CD4-positive, alpha-beta T cell (primary cell): ENCODE measurements around the gene SACM1L. TPM values are rescaled to one million over a fixed set of nuclear protein-coding genes. Genes with fewer than 3 reads are reported as not detected.
A peak's percentile ranks its signal among the peaks of the same experiment; 100 is the strongest.

Experiments
- ATAC-seq: fragments of 200-7000 bp; cut with Tn5 transposase; one replicate; pipeline ENCODE4 v1.10.0; 2022; ENCODE audit warnings: mild to moderate bottlenecking; ENCODE audit not compliant: poor library complexity
- CTCF ChIA-PET: fragments of 350-600 bp; sonication (Branson Sonifier 250); formaldehyde crosslinking; loops from one replicate; lab custom pipeline; 2021; ENCODE audit warnings: antibody characterized with exemption, inconsistent platforms; lab: Charles Lee
- POLR2A ChIA-PET: fragments of 350-600 bp; sonication (Branson Sonifier 250); formaldehyde crosslinking; loops from one replicate; lab custom pipeline; 2021; ENCODE audit warnings: antibody characterized with exemption, inconsistent platforms; lab: Charles Lee
- DNase-seq, 14 experiments: peaks; one replicate each; pipeline ENCODE4 v3.0.0-alpha.2; 2013 to 2020; ENCODE audit warnings: mixed read lengths in 2 of 14
- H3K27ac ChIP-seq, 2 donors: one replicate each; pipeline versions ENCODE4 v1.5.1 to v1.7.0; 2013; ENCODE audit warnings: low read length in 2 of 2, low read depth in 1 of 2, mild to moderate bottlenecking in 1 of 2
- H3K27me3 ChIP-seq, 2 experiments: 1 replicate in 1 of 2; 2 replicates in 1 of 2; pipeline versions ENCODE4 v1.6.1 to v1.7.0; 2013; ENCODE audit warnings: low read length in 2 of 2, control low read depth in 1 of 2, mild to moderate bottlenecking in 1 of 2, moderate library complexity in 1 of 2; ENCODE audit not compliant: insufficient read depth in 2 of 2, control insufficient read depth in 1 of 2
- H3K36me3 ChIP-seq: one replicate; pipeline ENCODE4 v1.6.1; 2013; ENCODE audit warnings: low read length, control low read depth; ENCODE audit not compliant: insufficient read depth
- H3K4me1 ChIP-seq: one replicate; pipeline ENCODE4 v1.6.1; 2013; ENCODE audit warnings: low read length, control low read depth; ENCODE audit not compliant: insufficient read depth
- H3K4me3 ChIP-seq: one replicate; pipeline ENCODE4 v1.5.1; 2013; ENCODE audit warnings: mild to moderate bottlenecking, low read length, moderate library complexity
- H3K9me3 ChIP-seq, 2 experiments: 1 replicate in 1 of 2; 2 replicates in 1 of 2; pipeline versions ENCODE4 v1.6.1 to v1.7.0; 2013; ENCODE audit warnings: low read length in 2 of 2, mild to moderate bottlenecking in 2 of 2, control low read depth in 1 of 2, moderate library complexity in 1 of 2; ENCODE audit not compliant: control insufficient read depth in 1 of 2, insufficient read depth in 1 of 2
- H3K27ac Mint-ChIP-seq: one replicate; pipeline ENCODE4 v1.8.0; 2020; ENCODE audit warnings: mixed read lengths
- H3K27me3 Mint-ChIP-seq: one replicate; pipeline ENCODE4 v1.8.0; 2021; ENCODE audit warnings: mixed read lengths
- H3K36me3 Mint-ChIP-seq: one replicate; pipeline ENCODE4 v1.8.0; 2021; ENCODE audit warnings: low read depth, mixed read lengths
- H3K4me1 Mint-ChIP-seq: one replicate; pipeline ENCODE4 v1.8.0; 2021; ENCODE audit warnings: low read depth, mixed read lengths
- H3K4me3 Mint-ChIP-seq: one replicate; pipeline ENCODE4 v1.8.0; 2020; ENCODE audit warnings: mild to moderate bottlenecking, mixed read lengths
- H3K9me3 Mint-ChIP-seq: one replicate; pipeline ENCODE4 v1.8.0; 2020; ENCODE audit warnings: mixed read lengths
- intact Hi-C, 2 experiments: fragments of 100-400 bp; cut with DNase I in 1 of 2; cut with micrococcal nuclease in 1 of 2; formaldehyde crosslinking; loops; one replicate each; pipeline versions ENCODE4 v1.15.1 to v1.9.0; 2023 to 2025; cut with DNase I, micrococcal nuclease
- total RNA-seq, 174 experiments: library from RNA in 2 of 174; stranded (reverse) in 2 of 174; gene quantifications; one replicate each; pipeline ENCODE4 v1.2.3 and lab custom pipeline; 2021 to 2026
- TF ChIP-seq, protein P1 (sequence below): fragments of 200-600 bp; IDR thresholded peaks from one replicate; pipeline ENCODE4 v1.8.0; 2022; ENCODE audit warnings: antibody characterized with exemption, mild to moderate bottlenecking

The SACM1L gene
- total RNA-seq, 2 experiments from 2014 or later: 41.9 to 44.3 TPM

GRCh38 chr3:45655906-45656305 lies 33.3 kb upstream of the SACM1L start:
- peaks cover 9% of the 10 kb centered on the region for H3K36me3 Mint-ChIP-seq
- intact Hi-C loops: loop anchor here (1.0 to 5.0 kb wide), 6 partner anchors 63 to 619 kb away; no protein-coding TSS in a partner anchor
- ATAC-seq (no peak), DNase-seq (no peak)
- H3K27ac Mint-ChIP-seq: no peak overlapping the region
- H3K4me1 Mint-ChIP-seq: peaks cover 17% of the 10 kb centered on the region
- TF ChIP-seq, protein P1, sequence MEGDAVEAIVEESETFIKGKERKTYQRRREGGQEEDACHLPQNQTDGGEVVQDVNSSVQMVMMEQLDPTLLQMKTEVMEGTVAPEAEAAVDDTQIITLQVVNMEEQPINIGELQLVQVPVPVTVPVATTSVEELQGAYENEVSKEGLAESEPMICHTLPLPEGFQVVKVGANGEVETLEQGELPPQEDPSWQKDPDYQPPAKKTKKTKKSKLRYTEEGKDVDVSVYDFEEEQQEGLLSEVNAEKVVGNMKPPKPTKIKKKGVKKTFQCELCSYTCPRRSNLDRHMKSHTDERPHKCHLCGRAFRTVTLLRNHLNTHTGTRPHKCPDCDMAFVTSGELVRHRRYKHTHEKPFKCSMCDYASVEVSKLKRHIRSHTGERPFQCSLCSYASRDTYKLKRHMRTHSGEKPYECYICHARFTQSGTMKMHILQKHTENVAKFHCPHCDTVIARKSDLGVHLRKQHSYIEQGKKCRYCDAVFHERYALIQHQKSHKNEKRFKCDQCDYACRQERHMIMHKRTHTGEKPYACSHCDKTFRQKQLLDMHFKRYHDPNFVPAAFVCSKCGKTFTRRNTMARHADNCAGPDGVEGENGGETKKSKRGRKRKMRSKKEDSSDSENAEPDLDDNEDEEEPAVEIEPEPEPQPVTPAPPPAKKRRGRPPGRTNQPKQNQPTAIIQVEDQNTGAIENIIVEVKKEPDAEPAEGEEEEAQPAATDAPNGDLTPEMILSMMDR: no peak
- H3K36me3 ChIP-seq: no peaks in the 10 kb centered on the region
- POLR2A ChIA-PET: interaction anchor here (1.1 to 1.5 kb wide), 2 partner anchors 62 to 145 kb away, joined by 3 to 4 read pairs; partner anchors contain the start of gene LIMD1
- no peak overlapping the region for H3K27ac ChIP-seq
- CTCF ChIA-PET: interaction anchor here (1.1 to 1.9 kb wide), 9 partner anchors 10 to 615 kb away, joined by 3 to 28 read pairs (median 5); partner anchors contain the start of genes LIMD1 and SACM1L
- no peak overlapping the region for H3K4me3 ChIP-seq
- H3K4me1 ChIP-seq: peaks cover 9% of the 10 kb centered on the region
- no peaks in the 10 kb centered on the region for H3K9me3 ChIP-seq
- H3K27me3 ChIP-seq: no peaks in the 10 kb centered on the region
- H3K27me3 Mint-ChIP-seq: no peaks in the 10 kb centered on the region
- no peaks in the 10 kb centered on the region for H3K9me3 Mint-ChIP-seq
- no peak overlapping the region for H3K4me3 Mint-ChIP-seq

- H3K36me3 Mint-ChIP-seq: peaks cover 5% of the 10 kb centered on the region
- peak; percentile 93 for ATAC-seq
- CTCF ChIA-PET: interaction anchor here (0.6 to 1.9 kb wide), 20 partner anchors 9 to 616 kb away, joined by 3 to 28 read pairs (median 4); partner anchors contain the start of genes LIMD1 and SACM1L
- no peaks in the 10 kb centered on the region for H3K9me3 Mint-ChIP-seq
- peaks cover 17% of the 10 kb centered on the region for H3K4me1 Mint-ChIP-seq
- intact Hi-C loops: loop anchor here (1.0 to 5.0 kb wide), 6 partner anchors 63 to 619 kb away; no protein-coding TSS in a partner anchor
- TF ChIP-seq, protein P1: peak; percentile 90
- H3K27ac Mint-ChIP-seq: peak overlapping the region; percentile 47
- POLR2A ChIA-PET: interaction anchor here (0.6 to 1.5 kb wide), 4 partner anchors 9 to 149 kb away, joined by 3 to 4 read pairs (median 3); partner anchors contain the start of gene LIMD1
- no peak overlapping the region for H3K4me3 ChIP-seq
- no peak overlapping the region for H3K27ac ChIP-seq
- no peaks in the 10 kb centered on the region for H3K9me3 ChIP-seq
- H3K27me3 ChIP-seq: no peaks in the 10 kb centered on the region
- DNase-seq: peak; percentile 75 to 92 (median 83)
- no peaks in the 10 kb centered on the region for H3K27me3 Mint-ChIP-seq
- H3K4me3 Mint-ChIP-seq: no peak overlapping the region
- peaks cover 9% of the 10 kb centered on the region for H3K4me1 ChIP-seq
- no peaks in the 10 kb centered on the region for H3K36me3 ChIP-seq
Observed at GRCh38 chr3:45656575-45657363, 32.4 kb upstream of the SACM1L start.

GRCh38 chr3:45657853-45658252 lies 31.3 kb upstream of the SACM1L start:
- Histone ChIP-seq H3K4me3 (no peak overlapping the region), H3K36me3 (no peaks in the 10 kb centered on the region), H3K27ac (no peak overlapping the region), H3K9me3 (no peaks in the 10 kb centered on the region), H3K27me3 (no peaks in the 10 kb centered on the region), H3K4me1 (peaks cover 9% of the 10 kb centered on the region)
- ChIA-PET POLR2A (no interaction called here), CTCF (no interaction called here)
- no peak overlapping the region for H3K27ac Mint-ChIP-seq
- DNase-seq (no peak), ATAC-seq (no peak)
- H3K4me1 Mint-ChIP-seq: peaks cover 17% of the 10 kb centered on the region
- no peaks in the 10 kb centered on the region for H3K27me3 Mint-ChIP-seq
- no peak overlapping the region for H3K4me3 Mint-ChIP-seq
- intact Hi-C loops: loop anchor here in 1 of 2 experiments (2.0 to 5.0 kb wide), 3 partner anchors 424 to 619 kb away; no protein-coding TSS in a partner anchor
- H3K9me3 Mint-ChIP-seq: no peaks in the 10 kb centered on the region
- H3K36me3 Mint-ChIP-seq: peaks cover 5% of the 10 kb centered on the region
- TF ChIP-seq, protein P1: no peak
